Neural cell (in vitro differentiated cells): ENCODE measurements around the gene OTOF. TPM values are rescaled to one million over a fixed set of nuclear protein-coding genes. Genes with fewer than 3 reads are reported as not detected.

ENCODE experiments used
- H2AFZ ChIP-seq: fragments of 200-600, 300-800 bp; sonication (generic), shearing (Covaris generic); 2 replicates; pipeline ENCODE4 v1.6.0; 2014; ENCODE audit warnings: low read depth, mild to moderate bottlenecking, antibody characterized with exemption, low read length, moderate library complexity
- H3F3A ChIP-seq: fragments of 200-600 bp; shearing (Covaris generic); 2 replicates; pipeline ENCODE4 v1.6.1; 2016; ENCODE audit warnings: mild to moderate bottlenecking, moderate library complexity, mixed read lengths, antibody characterized with exemption, low read length; ENCODE audit not compliant: insufficient read depth, poor library complexity, severe bottlenecking
- H3K27ac ChIP-seq: fragments of 200-600, 300-800 bp; sonication (generic), shearing (Covaris generic); 2 replicates; pipeline ENCODE4 v1.5.1; 2014; ENCODE audit warnings: mild to moderate bottlenecking, low read length, moderate library complexity
- H3K27me3 ChIP-seq: fragments of 300-800, 200-600 bp; sonication (generic), shearing (Covaris generic); 2 replicates; pipeline ENCODE4 v1.6.0; 2014; ENCODE audit warnings: mild to moderate bottlenecking, low read depth, low read length, moderate library complexity; ENCODE audit not compliant: insufficient read depth
- H3K36me3 ChIP-seq: fragments of 300-800, 200-600 bp; sonication (generic), shearing (Covaris generic); 2 replicates; pipeline ENCODE4 v1.5.1; 2014; ENCODE audit warnings: mild to moderate bottlenecking, antibody characterized with exemption, low read length, moderate library complexity; ENCODE audit not compliant: insufficient read depth
- H3K4me2 ChIP-seq: fragments of 300-800, 200-600 bp; sonication (generic), shearing (Covaris generic); 2 replicates; pipeline ENCODE4 v1.6.0; 2014; ENCODE audit warnings: mild to moderate bottlenecking, low read length
- H3K4me3 ChIP-seq: fragments of 300-800, 200-600 bp; sonication (generic), shearing (Covaris generic); 2 replicates; pipeline ENCODE4 v1.5.1; 2014; ENCODE audit warnings: mild to moderate bottlenecking, low read length, moderate library complexity
- H3K79me2 ChIP-seq: fragments of 200-600 bp; shearing (Covaris generic); replicated peaks from 2 replicates; pipeline ENCODE4 v1.6.0; 2014; ENCODE audit warnings: mild to moderate bottlenecking, low read length, moderate library complexity; ENCODE audit not compliant: insufficient read depth
- H3K9ac ChIP-seq: fragments of 300-800, 200-600 bp; sonication (generic), shearing (Covaris generic); 2 replicates; pipeline ENCODE4 v1.6.1; 2016; ENCODE audit warnings: mild to moderate bottlenecking, low read length, mixed read lengths
- H3K9me2 ChIP-seq: fragments of 200-600 bp; shearing (Covaris generic); 2 replicates; pipeline ENCODE4 v1.6.1; 2016; ENCODE audit warnings: mild to moderate bottlenecking, low read length, mixed read lengths; ENCODE audit not compliant: insufficient read depth
- H3K9me3 ChIP-seq: fragments of 200-600, 300-800 bp; sonication (generic), shearing (Covaris generic); 2 replicates; pipeline ENCODE4 v1.6.1; 2016; ENCODE audit warnings: mild to moderate bottlenecking, mixed run types, low read length, moderate library complexity, mixed read lengths
- H4K20me1 ChIP-seq: fragments of 200-600 bp; shearing (Covaris generic); 2 replicates; pipeline ENCODE4 v1.6.1; 2016; ENCODE audit warnings: mild to moderate bottlenecking, mixed run types; ENCODE audit not compliant: insufficient read depth
- CTCF ChIP-seq: fragments of 450-650 bp; IDR thresholded peaks from 2 replicates; pipeline ENCODE4 v1.5.1; 2014; ENCODE audit warnings: antibody characterized with exemption, mild to moderate bottlenecking, moderate library complexity; ENCODE audit not compliant: poor library complexity, severe bottlenecking
- EP300 ChIP-seq: fragments of 450-650 bp; conservative IDR thresholded peaks from 2 replicates; pipeline ENCODE4 v1.6.1; 2014; ENCODE audit warnings: antibody characterized with exemption, mild to moderate bottlenecking, moderate library complexity; ENCODE audit not compliant: poor library complexity, severe bottlenecking
- EZH2 ChIP-seq: fragments of 200-600, 300-800 bp; shearing (Covaris generic), sonication (generic); IDR thresholded peaks from 2 replicates; pipeline ENCODE4 v1.6.1; 2014; ENCODE audit warnings: antibody characterized with exemption, low read length, borderline replicate concordance, mild to moderate bottlenecking; ENCODE audit not compliant: insufficient read depth, poor library complexity, severe bottlenecking
- MXI1 ChIP-seq: fragments of 450-650 bp; conservative IDR thresholded peaks from 2 replicates; pipeline ENCODE4 v1.6.1; 2014; ENCODE audit warnings: antibody characterized with exemption, mild to moderate bottlenecking; ENCODE audit not compliant: poor library complexity, severe bottlenecking
- POLR2AphosphoS5 ChIP-seq: IDR thresholded peaks from 2 replicates; pipeline ENCODE4 v1.6.1; 2012
- RAD21 ChIP-seq: fragments of 450-650 bp; conservative IDR thresholded peaks from 2 replicates; pipeline ENCODE4 v1.6.1; 2014; ENCODE audit warnings: antibody characterized with exemption, mild to moderate bottlenecking, moderate library complexity
- SMC3 ChIP-seq: fragments of 450-650 bp; conservative IDR thresholded peaks from 2 replicates; pipeline ENCODE4 v1.6.1; 2014; ENCODE audit warnings: antibody characterized with exemption, mild to moderate bottlenecking, moderate library complexity; ENCODE audit not compliant: poor library complexity
- TAF1 ChIP-seq: IDR thresholded peaks from 2 replicates; pipeline ENCODE4 v1.6.1; 2012; ENCODE audit warnings: low read depth
- polyA plus RNA-seq: library from polyadenylated mRNA; depleted of rRNA; stranded (reverse); fragments of >200 nt; gene quantifications from 2 replicates; pipeline ENCODE4 v1.2.3, GENCODE V29; 2014
- TF ChIP-seq, protein P1 (sequence below): IDR thresholded peaks from 2 replicates; pipeline ENCODE4 v1.6.1; 2012; ENCODE audit warnings: borderline replicate concordance

The OTOF gene
- polyA plus RNA-seq, 1 donor from 2014 or later: not detected

DNA sequence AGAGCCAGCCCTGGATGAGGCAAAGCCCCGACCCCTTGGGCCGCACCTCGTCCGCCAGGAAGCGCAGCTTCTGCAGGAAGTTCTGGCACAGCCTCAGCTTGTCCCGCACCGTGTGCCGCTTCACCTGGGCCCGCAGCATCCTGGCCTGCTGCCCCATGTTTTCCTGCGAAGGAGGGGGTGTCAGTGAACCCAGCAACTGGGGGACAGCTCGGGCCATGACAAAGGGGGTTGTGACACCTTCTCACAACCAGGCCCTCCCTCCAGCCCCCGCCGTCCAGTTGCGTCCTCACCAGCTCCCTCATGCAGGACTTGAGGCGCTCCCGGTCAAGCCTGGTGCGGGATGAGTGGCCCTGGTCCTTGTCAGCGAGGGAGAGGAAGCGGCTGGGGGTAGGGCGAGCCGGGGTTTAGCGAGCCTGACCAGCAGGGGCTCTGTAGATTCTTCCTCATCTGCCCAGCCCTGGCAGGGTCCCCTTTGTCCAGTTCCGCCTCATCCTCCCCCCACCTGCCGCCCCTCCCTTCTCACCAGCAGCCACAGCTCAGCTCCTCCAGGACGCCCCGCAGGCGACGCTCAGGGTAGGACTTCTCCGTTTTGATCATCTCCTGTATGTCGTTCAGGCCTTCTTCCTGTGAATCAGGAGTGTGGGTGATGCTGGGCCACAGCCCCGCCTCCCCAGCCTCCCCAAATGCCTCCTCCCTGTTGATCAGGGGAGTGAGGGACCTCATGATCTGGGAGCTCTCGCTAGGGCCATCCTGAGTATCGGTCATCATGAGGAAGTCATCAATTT, 606 bp downstream of the OTOF start:
- H2AFZ ChIP-seq: no peak overlapping the region
- no peak overlapping the region for H3K4me3 ChIP-seq
- no peaks in the 10 kb centered on the region for H3F3A ChIP-seq
- no peak overlapping the region for H3K27ac ChIP-seq
- no peak overlapping the region for H3K9ac ChIP-seq
- TF ChIP-seq, protein P1, sequence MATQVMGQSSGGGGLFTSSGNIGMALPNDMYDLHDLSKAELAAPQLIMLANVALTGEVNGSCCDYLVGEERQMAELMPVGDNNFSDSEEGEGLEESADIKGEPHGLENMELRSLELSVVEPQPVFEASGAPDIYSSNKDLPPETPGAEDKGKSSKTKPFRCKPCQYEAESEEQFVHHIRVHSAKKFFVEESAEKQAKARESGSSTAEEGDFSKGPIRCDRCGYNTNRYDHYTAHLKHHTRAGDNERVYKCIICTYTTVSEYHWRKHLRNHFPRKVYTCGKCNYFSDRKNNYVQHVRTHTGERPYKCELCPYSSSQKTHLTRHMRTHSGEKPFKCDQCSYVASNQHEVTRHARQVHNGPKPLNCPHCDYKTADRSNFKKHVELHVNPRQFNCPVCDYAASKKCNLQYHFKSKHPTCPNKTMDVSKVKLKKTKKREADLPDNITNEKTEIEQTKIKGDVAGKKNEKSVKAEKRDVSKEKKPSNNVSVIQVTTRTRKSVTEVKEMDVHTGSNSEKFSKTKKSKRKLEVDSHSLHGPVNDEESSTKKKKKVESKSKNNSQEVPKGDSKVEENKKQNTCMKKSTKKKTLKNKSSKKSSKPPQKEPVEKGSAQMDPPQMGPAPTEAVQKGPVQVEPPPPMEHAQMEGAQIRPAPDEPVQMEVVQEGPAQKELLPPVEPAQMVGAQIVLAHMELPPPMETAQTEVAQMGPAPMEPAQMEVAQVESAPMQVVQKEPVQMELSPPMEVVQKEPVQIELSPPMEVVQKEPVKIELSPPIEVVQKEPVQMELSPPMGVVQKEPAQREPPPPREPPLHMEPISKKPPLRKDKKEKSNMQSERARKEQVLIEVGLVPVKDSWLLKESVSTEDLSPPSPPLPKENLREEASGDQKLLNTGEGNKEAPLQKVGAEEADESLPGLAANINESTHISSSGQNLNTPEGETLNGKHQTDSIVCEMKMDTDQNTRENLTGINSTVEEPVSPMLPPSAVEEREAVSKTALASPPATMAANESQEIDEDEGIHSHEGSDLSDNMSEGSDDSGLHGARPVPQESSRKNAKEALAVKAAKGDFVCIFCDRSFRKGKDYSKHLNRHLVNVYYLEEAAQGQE: no peak
- TF ChIP-seq SMC3 (no peak), CTCF (no peak), TAF1 (no peak), MXI1 (no peak), POLR2AphosphoS5 (no peak)
- no peaks in the 10 kb centered on the region for H4K20me1 ChIP-seq
- H3K4me2 ChIP-seq: no peak overlapping the region
- H3K9me3 ChIP-seq: no peaks in the 10 kb centered on the region
- no peaks in the 10 kb centered on the region for H3K27me3 ChIP-seq
- H3K36me3 ChIP-seq: no peaks in the 10 kb centered on the region
- H3K79me2 ChIP-seq: no peaks in the 10 kb centered on the region
- H3K9me2 ChIP-seq: no peaks in the 10 kb centered on the region

- Histone ChIP-seq H3K27ac (no peak overlapping the region), H2AFZ (no peak overlapping the region), H3K4me2 (no peak overlapping the region), H3K79me2 (no peaks in the 10 kb centered on the region), H3K36me3 (no peaks in the 10 kb centered on the region), H3F3A (no peaks in the 10 kb centered on the region), H3K9ac (no peak overlapping the region), H3K27me3 (no peaks in the 10 kb centered on the region), H3K9me3 (no peaks in the 10 kb centered on the region), H3K9me2 (no peaks in the 10 kb centered on the region), H4K20me1 (no peaks in the 10 kb centered on the region), H3K4me3 (no peak overlapping the region)
- TF ChIP-seq RAD21: no peak
- no peak for TF ChIP-seq EZH2
- no peak for TF ChIP-seq SMC3
- TF ChIP-seq EP300: no peak
- no peak for TF ChIP-seq POLR2AphosphoS5
- TF ChIP-seq MXI1: no peak
- TF ChIP-seq, protein P1: no peak
- TF ChIP-seq CTCF: no peak
- no peak for TF ChIP-seq TAF1
Observed at GRCh38 chr2:26475832-26476501, 2.0 kb downstream of the OTOF start.
